ENCODE results near the gene NECAB3.

NECAB3 gene

DNA sequence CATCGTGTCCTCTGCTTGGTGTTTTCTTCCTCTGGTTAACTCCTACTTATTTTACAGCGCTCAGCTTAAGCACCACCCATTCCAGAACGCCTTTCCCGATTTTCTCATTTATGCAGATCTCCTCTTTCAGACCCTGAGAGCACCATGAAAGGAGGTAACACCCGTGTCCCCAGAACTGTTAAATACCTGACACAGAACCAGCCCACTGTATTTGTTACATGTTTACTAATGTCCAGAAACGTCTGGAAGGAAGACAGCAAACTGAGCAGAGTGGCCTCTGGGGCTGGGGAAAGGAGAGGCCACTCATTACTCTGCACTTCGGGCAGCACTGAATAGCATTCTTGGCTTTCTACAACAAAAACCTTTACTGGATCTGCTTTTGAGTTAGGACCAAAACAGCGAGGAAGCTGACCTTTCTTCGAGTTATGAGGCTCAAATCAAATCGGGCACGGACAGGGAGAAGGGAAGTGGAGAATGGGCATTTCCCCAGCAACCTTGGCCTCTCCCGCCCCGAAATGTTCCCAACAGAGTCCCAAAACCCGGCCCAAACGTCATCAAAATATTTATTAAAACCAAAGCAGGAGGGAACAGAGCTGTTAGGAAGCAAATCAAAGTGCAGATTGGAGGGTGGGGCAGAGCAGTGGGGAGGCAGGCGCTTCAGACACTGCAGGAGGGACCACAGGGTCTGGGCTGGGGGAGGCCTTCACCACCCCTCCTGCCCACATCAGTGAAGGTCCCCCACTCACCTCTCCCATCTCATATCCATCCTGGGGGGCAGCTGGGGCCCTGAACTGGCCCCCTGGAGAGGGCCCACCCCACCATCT lies 1.1 kb upstream of the NECAB3 start:
- Histone ChIP-seq H3K27ac (ENCODE audit: low read depth, low read length, poor library complexity, severe bottlenecking) (peak overlapping the region; percentile 77), H3K4me3 (ENCODE audit: low read depth, low read length, poor library complexity, severe bottlenecking) (peak overlapping the region; percentile 88), H3K9me3 (ENCODE audit: low read length) (no peaks in the 10 kb centered on the region), H3K79me2 (ENCODE audit: insufficient read depth, low read length) (peaks cover 11% of the 10 kb centered on the region), H3K27me3 (ENCODE audit: insufficient read depth, low read length) (no peaks in the 10 kb centered on the region), H2AFZ (ENCODE audit: low read length) (no peak overlapping the region), H3K4me2 (ENCODE audit: low read length) (peak overlapping the region; percentile 77), H3F3A (ENCODE audit: insufficient read depth, low read length) (no peaks in the 10 kb centered on the region), H4K20me1 (ENCODE audit: insufficient read depth, low read length) (no peaks in the 10 kb centered on the region), H3K9ac (ENCODE audit: low read length) (peak overlapping the region; percentile 72; the same call in 1 of the 2 replicates), H3K36me3 (ENCODE audit: insufficient read depth, low read length) (peaks cover 67% of the 10 kb centered on the region), H3K4me1 (ENCODE audit: insufficient read depth, low read length, severe bottlenecking) (peaks cover 78% of the 10 kb centered on the region), H3K9me2 (ENCODE audit: low read depth, low read length) (no peaks in the 10 kb centered on the region)
- no peak for TF ChIP-seq EZH2 (IDR thresholded peaks at IDR 0.05; ENCODE audit: borderline replicate concordance, low read length)
- TF ChIP-seq, protein P1, sequence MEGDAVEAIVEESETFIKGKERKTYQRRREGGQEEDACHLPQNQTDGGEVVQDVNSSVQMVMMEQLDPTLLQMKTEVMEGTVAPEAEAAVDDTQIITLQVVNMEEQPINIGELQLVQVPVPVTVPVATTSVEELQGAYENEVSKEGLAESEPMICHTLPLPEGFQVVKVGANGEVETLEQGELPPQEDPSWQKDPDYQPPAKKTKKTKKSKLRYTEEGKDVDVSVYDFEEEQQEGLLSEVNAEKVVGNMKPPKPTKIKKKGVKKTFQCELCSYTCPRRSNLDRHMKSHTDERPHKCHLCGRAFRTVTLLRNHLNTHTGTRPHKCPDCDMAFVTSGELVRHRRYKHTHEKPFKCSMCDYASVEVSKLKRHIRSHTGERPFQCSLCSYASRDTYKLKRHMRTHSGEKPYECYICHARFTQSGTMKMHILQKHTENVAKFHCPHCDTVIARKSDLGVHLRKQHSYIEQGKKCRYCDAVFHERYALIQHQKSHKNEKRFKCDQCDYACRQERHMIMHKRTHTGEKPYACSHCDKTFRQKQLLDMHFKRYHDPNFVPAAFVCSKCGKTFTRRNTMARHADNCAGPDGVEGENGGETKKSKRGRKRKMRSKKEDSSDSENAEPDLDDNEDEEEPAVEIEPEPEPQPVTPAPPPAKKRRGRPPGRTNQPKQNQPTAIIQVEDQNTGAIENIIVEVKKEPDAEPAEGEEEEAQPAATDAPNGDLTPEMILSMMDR (IDR thresholded peaks at IDR 0.05; ENCODE audit: low read length) = no peak

DNA sequence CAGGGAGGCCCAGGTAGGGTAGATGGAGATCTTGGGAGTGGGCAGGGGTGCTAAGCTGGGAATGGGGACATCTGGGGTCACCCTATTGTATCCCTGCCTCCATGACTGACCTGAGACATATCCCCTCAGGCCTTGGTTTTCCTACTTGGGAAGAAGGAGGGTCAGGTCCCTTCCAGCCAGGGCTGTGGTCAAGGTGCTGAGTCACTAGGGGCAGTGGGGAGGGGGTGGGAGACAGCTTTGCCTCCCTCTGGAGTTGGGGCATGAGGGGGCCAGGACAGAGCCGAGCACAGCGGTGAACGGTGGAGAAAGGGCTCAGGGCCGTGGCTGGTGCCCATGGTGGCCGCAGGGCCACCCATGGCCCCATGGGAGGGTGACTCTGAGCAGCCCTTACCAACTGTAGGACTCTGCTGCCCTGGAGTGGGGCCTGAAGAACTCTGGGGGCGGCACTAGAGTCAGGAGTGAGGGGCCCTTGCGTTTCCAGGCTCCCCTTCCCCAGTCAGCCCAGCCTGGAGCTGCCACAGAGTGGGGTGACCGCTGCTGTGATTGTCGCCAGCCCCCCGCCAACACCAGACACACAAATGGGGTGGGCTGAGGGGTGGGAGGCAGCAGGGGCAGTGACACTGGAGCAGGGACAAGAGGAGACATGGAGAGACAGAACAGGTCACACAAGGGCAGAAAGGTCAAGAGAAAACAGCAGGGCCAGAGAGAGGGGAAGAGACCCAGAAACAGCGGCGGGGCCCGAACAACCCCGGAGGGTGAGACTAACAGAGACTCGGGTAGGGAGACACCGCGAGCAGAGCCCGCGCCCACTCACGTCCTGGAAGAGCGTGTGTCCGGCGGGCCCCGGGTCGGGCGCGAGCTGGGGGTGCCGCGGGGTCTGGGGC lies 576 bp downstream of the NECAB3 start:
- peaks cover 70% of the 10 kb centered on the region for H3K36me3 ChIP-seq (ENCODE audit: insufficient read depth, low read length)
- no peaks in the 10 kb centered on the region for H3K9me3 ChIP-seq (ENCODE audit: low read length)
- H3F3A ChIP-seq (ENCODE audit: insufficient read depth, low read length) = no peaks in the 10 kb centered on the region
- peak overlapping the region; percentile 80 for H3K27ac ChIP-seq (ENCODE audit: low read depth, low read length, poor library complexity, severe bottlenecking)
- peak overlapping the region; percentile 80 for H3K4me2 ChIP-seq (ENCODE audit: low read length)
- H3K4me1 ChIP-seq (ENCODE audit: insufficient read depth, low read length, severe bottlenecking) = peaks cover 77% of the 10 kb centered on the region
- no peak overlapping the region for H2AFZ ChIP-seq (ENCODE audit: low read length)
- H3K9me2 ChIP-seq (ENCODE audit: low read depth, low read length) = no peaks in the 10 kb centered on the region
- TF ChIP-seq EZH2 (IDR thresholded peaks at IDR 0.05; ENCODE audit: borderline replicate concordance, low read length) = no peak
- TF ChIP-seq, protein P1 (IDR thresholded peaks at IDR 0.05; ENCODE audit: low read length) = no peak
- H3K9ac ChIP-seq (ENCODE audit: low read length) = peak overlapping the region; percentile 97
- H3K79me2 ChIP-seq (ENCODE audit: insufficient read depth, low read length) = peaks cover 11% of the 10 kb centered on the region
- no peaks in the 10 kb centered on the region for H4K20me1 ChIP-seq (ENCODE audit: insufficient read depth, low read length)
- peak overlapping the region; percentile 88 for H3K4me3 ChIP-seq (ENCODE audit: low read depth, low read length, poor library complexity, severe bottlenecking)
- H3K27me3 ChIP-seq (ENCODE audit: insufficient read depth, low read length) = no peaks in the 10 kb centered on the region

DNA sequence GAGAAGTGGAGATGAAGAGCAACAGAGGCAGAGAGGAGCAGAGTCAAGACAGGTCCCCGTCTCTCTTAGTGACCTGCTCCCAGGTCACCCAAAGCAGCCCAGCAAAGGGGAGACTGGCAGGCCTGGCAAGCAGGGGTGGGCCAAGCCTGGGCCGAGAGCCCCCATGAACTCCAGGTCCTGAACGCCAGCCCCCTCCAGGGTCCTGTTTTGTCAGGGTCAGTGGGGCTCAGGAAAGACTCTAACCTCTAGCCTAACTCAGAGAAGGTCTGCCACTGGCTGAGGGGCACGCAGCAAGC lies 1.2 kb downstream of the NECAB3 start:
- H3K27ac ChIP-seq (ENCODE audit: low read depth, low read length, poor library complexity, severe bottlenecking) = peak overlapping the region; percentile 80
- peak overlapping the region; percentile 97 for H3K9ac ChIP-seq (ENCODE audit: low read length)
- no peaks in the 10 kb centered on the region for H3F3A ChIP-seq (ENCODE audit: insufficient read depth, low read length)
- H3K4me3 ChIP-seq (ENCODE audit: low read depth, low read length, poor library complexity, severe bottlenecking) = peak overlapping the region; percentile 88
- no peak overlapping the region for H2AFZ ChIP-seq (ENCODE audit: low read length)
- H3K36me3 ChIP-seq (ENCODE audit: insufficient read depth, low read length) = peaks cover 70% of the 10 kb centered on the region
- H3K79me2 ChIP-seq (ENCODE audit: insufficient read depth, low read length) = peaks cover 11% of the 10 kb centered on the region
- H3K9me3 ChIP-seq (ENCODE audit: low read length) = no peaks in the 10 kb centered on the region
- TF ChIP-seq, protein P1 (IDR thresholded peaks at IDR 0.05; ENCODE audit: low read length) = no peak
- no peak for TF ChIP-seq EZH2 (IDR thresholded peaks at IDR 0.05; ENCODE audit: borderline replicate concordance, low read length)
- no peaks in the 10 kb centered on the region for H3K27me3 ChIP-seq (ENCODE audit: insufficient read depth, low read length)
- no peaks in the 10 kb centered on the region for H3K9me2 ChIP-seq (ENCODE audit: low read depth, low read length)
- peak overlapping the region; percentile 80 for H3K4me2 ChIP-seq (ENCODE audit: low read length)
- H3K4me1 ChIP-seq (ENCODE audit: insufficient read depth, low read length, severe bottlenecking) = peaks cover 77% of the 10 kb centered on the region
- no peaks in the 10 kb centered on the region for H4K20me1 ChIP-seq (ENCODE audit: insufficient read depth, low read length)
